Spleen (tissue), 11 donors: ENCODE data around the gene CNTNAP2. TPM values are rescaled to one million over a fixed set of nuclear protein-coding genes. Genes with fewer than 3 reads are reported as not detected.

Experiments used
- DNase-seq: peaks from one replicate; pipeline ENCODE4 v3.0.0-alpha.2; 2020
- H3K27ac ChIP-seq, 8 donors: fragments of 200-600 bp; sonication (generic) in 7 of 8; 1 replicate in 4 of 8; 2 replicates in 4 of 8; pipeline versions ENCODE4 v1.5.0 to v1.8.0; 2016 to 2021; ENCODE audit warnings: inconsistent platforms in 4 of 8, mild to moderate bottlenecking in 4 of 8, moderate library complexity in 1 of 8
- H3K27me3 ChIP-seq, 7 donors: fragments of 200-600 bp; sonication (generic) in 6 of 7; replicated peaks in 1 of 7; 1 replicate in 4 of 7; 2 replicates in 3 of 7; pipeline versions ENCODE4 v1.5.0 to v1.8.0; 2016 to 2021; ENCODE audit warnings: inconsistent platforms in 3 of 7, mild to moderate bottlenecking in 1 of 7
- H3K36me3 ChIP-seq, 6 donors: fragments of 200-600 bp; sonication (generic) in 5 of 6; 1 replicate in 4 of 6; 2 replicates in 2 of 6; pipeline versions ENCODE4 v1.5.0 to v1.8.0; 2016 to 2021; ENCODE audit warnings: inconsistent platforms in 2 of 6
- H3K4me1 ChIP-seq, 6 donors: fragments of 200-600 bp; sonication (generic) in 5 of 6; 1 replicate in 3 of 6; 2 replicates in 3 of 6; pipeline versions ENCODE4 v1.5.0 to v1.8.0; 2016 to 2021; ENCODE audit warnings: inconsistent platforms in 3 of 6
- H3K4me3 ChIP-seq, 8 donors: fragments of 200-600 bp; sonication (generic) in 7 of 8; 1 replicate in 4 of 8; 2 replicates in 4 of 8; pipeline versions ENCODE4 v1.5.0 to v1.8.0; 2016 to 2021; ENCODE audit warnings: inconsistent platforms in 4 of 8, mild to moderate bottlenecking in 4 of 8, moderate library complexity in 2 of 8
- H3K9me3 ChIP-seq, 8 donors: fragments of 200-600 bp; sonication (generic) in 7 of 8; 1 replicate in 4 of 8; 2 replicates in 4 of 8; pipeline versions ENCODE4 v1.5.0 to v1.8.0; 2016 to 2021; ENCODE audit warnings: inconsistent platforms in 4 of 8
- CTCF ChIP-seq, 11 experiments: fragments of 200-600 bp in 7 of 11; fragments of 450-650 bp in 4 of 11; sonication (generic) in 4 of 11; IDR thresholded peaks in 8 of 11; conservative IDR thresholded peaks in 3 of 11; 1 replicate in 7 of 11; 2 replicates in 4 of 11; pipeline versions ENCODE4 v1.4.0 to v1.8.0; 2016 to 2021; ENCODE audit warnings: antibody characterized with exemption in 11 of 11, inconsistent platforms in 4 of 11, mild to moderate bottlenecking in 1 of 11
- POLR2A ChIP-seq, 3 donors: fragments of 450-650 bp; IDR thresholded peaks; one replicate each; pipeline ENCODE4 v1.5.1; 2017; ENCODE audit warnings: antibody characterized with exemption in 3 of 3, mild to moderate bottlenecking in 1 of 3
- POLR2AphosphoS5 ChIP-seq, 3 donors: sonication (generic); formaldehyde crosslinking; IDR thresholded peaks; one replicate each; pipeline ENCODE4 v1.5.1; 2017; ENCODE audit warnings: antibody characterized with exemption in 3 of 3
- WGBS, 5 donors: extraction: QIAGEN DNeasy Blood & Tissue Kit in 3 of 5; methylation state at CpG; one replicate each; pipeline versions ENCODE4 v1.1.5 to v1.1.7; 2013 to 2018; 5-methylcytosine and 5-hydroxymethylcytosine counted together
- intact Hi-C: fragments of 100-400 bp; cut with DNase I; formaldehyde crosslinking; loops from one replicate; pipeline ENCODE4 v1.15.0; 2023; ENCODE audit warnings: low total_unique reads
- polyA plus RNA-seq, 3 donors: library from polyadenylated mRNA; stranded (reverse); fragments of 200-250 nt; gene quantifications; one replicate each; pipeline ENCODE4 v1.2.1, GENCODE V29; 2013
- total RNA-seq, 7 donors: library from RNA; depleted of rRNA in 3 of 7; stranded (reverse); fragments of >200 nt in 3 of 7; fragmentation: NEBNext Ultra II Directional in 4 of 7; extraction: Animal tissue kit (Norgen Biotek cat#: 25700) in 4 of 7; gene quantifications; one replicate each; pipeline versions ENCODE4 v1.1.0 to v1.2.1, GENCODE V29; 2016 to 2021
- donor health status: healthy with polysubstance abuse.
- donor health status: DM: no; HTN: no; CAD: no; lungs with moderate emphysema.
- donor health status: DM: no; HTN: no; CAD: no.
- donor health status: Bipolar disorder and iron deficiency.
- donor health status: healthy.
- donor health status: DM: no; HTN: no; CAD: no.
- donor health status: DM: yes; HTN: yes; CAD: no.

Gene CNTNAP2
- total and polyA plus RNA-seq, 10 donors, result 0.13 to 2.0 (median 0.82) TPM

- 68 to 88% (median 72%) methylated on average over 2 of the region's 2 CpGs for WGBS, 5 donors
- Histone ChIP-seq H3K4me1 (no peaks in the 10 kb centered on the region), H3K9me3 (peaks cover 0 to 17% (median 9%) of the 10 kb centered on the region in 8 donors), H3K27me3 (no peaks in the 10 kb centered on the region), H3K27ac (no peak overlapping the region), H3K4me3 (no peak overlapping the region), H3K36me3 (no peaks in the 10 kb centered on the region)
- DNase-seq, result no peak
- TF ChIP-seq POLR2AphosphoS5 (IDR thresholded peaks at IDR 0.05) (no peak), POLR2A (IDR thresholded peaks at IDR 0.05) (no peak), CTCF (IDR thresholded peaks at IDR 0.05 in 8 of 11, conservative IDR thresholded peaks at IDR 0.05 in 3 of 11) (no peak)
- intact Hi-C loops, result no loop called here
Measured at GRCh38 chr7:146943483-146943882, 826.9 kb downstream of the CNTNAP2 start.

- intact Hi-C loops, result no loop called here
Measured at GRCh38 chr7:146948703-146949102, 832.1 kb downstream of the CNTNAP2 start.

GRCh38 chr7:146956321-146956720 lies 839.7 kb downstream of the CNTNAP2 start:
- Histone ChIP-seq H3K4me3 (no peak overlapping the region), H3K27me3 (no peaks in the 10 kb centered on the region), H3K36me3 (no peaks in the 10 kb centered on the region), H3K9me3 (peaks cover 0 to 13% (median 0%) of the 10 kb centered on the region in 8 donors), H3K4me1 (no peaks in the 10 kb centered on the region), H3K27ac (no peak overlapping the region)
- no peak for TF ChIP-seq POLR2A (IDR thresholded peaks at IDR 0.05)
- no peak for TF ChIP-seq CTCF (IDR thresholded peaks at IDR 0.05 in 8 of 11, conservative IDR thresholded peaks at IDR 0.05 in 3 of 11)
- no peak for TF ChIP-seq POLR2AphosphoS5 (IDR thresholded peaks at IDR 0.05)
- DNase-seq, result no peak
- intact Hi-C loops, result no loop called here

More at GRCh38 chr7:146948703-146949102, 832.1 kb downstream of the CNTNAP2 start:
- Histone ChIP-seq H3K36me3 (no peaks in the 10 kb centered on the region), H3K9me3 (peaks cover 0 to 14% (median 2%) of the 10 kb centered on the region in 8 donors), H3K27me3 (no peaks in the 10 kb centered on the region), H3K4me1 (no peaks in the 10 kb centered on the region), H3K27ac (no peak overlapping the region), H3K4me3 (no peak overlapping the region)
- TF ChIP-seq POLR2AphosphoS5 (IDR thresholded peaks at IDR 0.05) (no peak), CTCF (IDR thresholded peaks at IDR 0.05 in 8 of 11, conservative IDR thresholded peaks at IDR 0.05 in 3 of 11) (no peak), POLR2A (IDR thresholded peaks at IDR 0.05) (no peak)
- DNase-seq, result no peak
- 29 to 54% (median 33%) methylated on average over 1 of the region's 1 CpG for WGBS, 5 donors

GRCh38 chr7:146956853-146957252 lies 840.3 kb downstream of the CNTNAP2 start:
- intact Hi-C loops, result no loop called here
- no peak for DNase-seq
- Histone ChIP-seq H3K27me3 (no peaks in the 10 kb centered on the region), H3K36me3 (no peaks in the 10 kb centered on the region), H3K9me3 (peaks cover 0 to 8% (median 0%) of the 10 kb centered on the region in 8 donors), H3K4me1 (no peaks in the 10 kb centered on the region), H3K27ac (no peak overlapping the region), H3K4me3 (no peak overlapping the region)
- no peak for TF ChIP-seq CTCF (IDR thresholded peaks at IDR 0.05 in 8 of 11, conservative IDR thresholded peaks at IDR 0.05 in 3 of 11)
- TF ChIP-seq POLR2AphosphoS5 (IDR thresholded peaks at IDR 0.05), result no peak
- 73 to 88% (median 80%) methylated on average over 3 of the region's 3 CpGs for WGBS, 5 donors
